WI38 (cell line): ENCODE measurements around the gene ARHGEF19.

Source experiments
- H3K4me3 ChIP-seq: 2 replicates; pipeline ENCODE4 v1.5.1; 2011; ENCODE audit warnings: low read depth, mild to moderate bottlenecking, control low read depth, low read length
- CTCF ChIP-seq: IDR thresholded peaks from 2 replicates; pipeline ENCODE4 v1.5.1; 2012; ENCODE audit warnings: low read depth, mild to moderate bottlenecking, control low read depth, low read length

The ARHGEF19 gene

GRCh38 chr1:16171314-16172151 lies 40.9 kb downstream of the ARHGEF19 start:
- no peak overlapping the region for H3K4me3 ChIP-seq
- no peak for TF ChIP-seq CTCF

GRCh38 chr1:16170283-16170673 lies 42.2 kb downstream of the ARHGEF19 start:
- TF ChIP-seq CTCF, result no peak

GRCh38 chr1:16168622-16169360 lies 43.7 kb downstream of the ARHGEF19 start:
- H3K4me3 ChIP-seq, result no peak overlapping the region
- TF ChIP-seq CTCF, result no peak

More at GRCh38 chr1:16170283-16170673, 42.2 kb downstream of the ARHGEF19 start:
- H3K4me3 ChIP-seq, result no peak overlapping the region

- H3K4me3 ChIP-seq, result peak overlapping the region; percentile 53
These were observed 44.3 kb downstream of the ARHGEF19 start for GRCh38 chr1:16168144-16168495.

- no peak for TF ChIP-seq CTCF
- peak overlapping the region; percentile 53 for H3K4me3 ChIP-seq
These were observed 44.9 kb downstream of the ARHGEF19 start for GRCh38 chr1:16167331-16168143.

- no peak overlapping the region for H3K4me3 ChIP-seq
- no peak for TF ChIP-seq CTCF
These were observed 46.3 kb downstream of the ARHGEF19 start for GRCh38 chr1:16166117-16166516.

- H3K4me3 ChIP-seq, result no peak overlapping the region
- no peak for TF ChIP-seq CTCF
These were observed 46.9 kb downstream of the ARHGEF19 start for GRCh38 chr1:16165548-16165947.
